Panc1 (cell line): ENCODE results near the gene SEPHS2. TPM values are rescaled to one million over a fixed set of nuclear protein-coding genes. Genes with fewer than 3 reads are reported as not detected.

Experiments
- ATAC-seq: fragments of 200-7000 bp; cut with Tn5 transposase; 2 replicates; pipeline ENCODE4 v1.9.1; 2020; ENCODE audit warnings: mild to moderate bottlenecking, moderate library complexity
- BruUV-seq: library from RNA; stranded (reverse); fragments of 400-500 nt; replicated peaks from 2 replicates; lab custom pipeline; 2021; lab: Mats Ljungman, UMichigan
- CTCF ChIA-PET: fragments of 300-600 bp; sonication (Branson Sonifier 250); formaldehyde crosslinking; loops from one replicate; lab custom pipeline; 2022; ENCODE audit warnings: antibody characterized with exemption; lab: Charles Lee
- POLR2A ChIA-PET: fragments of 300-600 bp; sonication (Branson Sonifier 250); formaldehyde crosslinking; loops from one replicate; lab custom pipeline; 2022; ENCODE audit warnings: antibody characterized with exemption; lab: Charles Lee
- DNase-seq: peaks from one replicate; pipeline ENCODE4 v3.0.0-alpha.2; 2010; ENCODE audit warnings: low read depth, low spot score
- H3K27ac ChIP-seq: 2 replicates; pipeline ENCODE4 v1.5.1; 2011; ENCODE audit warnings: mild to moderate bottlenecking, low read length, inconsistent platforms
- H3K27me3 ChIP-seq: fragments of 200-500 bp; sonication (Bioruptor generic); 2 replicates; pipeline ENCODE4 v1.6.0; 2014; ENCODE audit warnings: low read length, inconsistent platforms; ENCODE audit not compliant: control insufficient read depth, insufficient read depth
- H3K36me3 ChIP-seq: fragments of 200-500 bp; sonication (Bioruptor generic); 2 replicates; pipeline ENCODE4 v1.5.1; 2014; ENCODE audit warnings: inconsistent platforms, mild to moderate bottlenecking, low read length, moderate library complexity; ENCODE audit not compliant: control insufficient read depth, insufficient read depth
- H3K4me1 ChIP-seq: 2 replicates; pipeline ENCODE4 v1.5.1; 2011; ENCODE audit warnings: inconsistent platforms, mild to moderate bottlenecking, low read length, moderate library complexity; ENCODE audit not compliant: control insufficient read depth, insufficient read depth
- H3K4me3 ChIP-seq, 2 experiments: 2 replicates each; pipeline ENCODE4 v1.5.1; 2011 to 2012; ENCODE audit warnings: low read depth in 2 of 2, low read length in 2 of 2, mild to moderate bottlenecking in 2 of 2, inconsistent platforms in 1 of 2, moderate library complexity in 1 of 2
- H3K9me3 ChIP-seq: fragments of 200-500 bp; sonication (Bioruptor generic); 2 replicates; pipeline ENCODE4 v1.5.1; 2014; ENCODE audit warnings: low read depth, mild to moderate bottlenecking, inconsistent platforms, low read length, moderate library complexity; ENCODE audit not compliant: control insufficient read depth, insufficient read depth
- POLR2AphosphoS5 ChIP-seq: IDR thresholded peaks from 2 replicates; pipeline ENCODE4 v1.6.1; 2012; ENCODE audit warnings: mild to moderate bottlenecking, low read depth, low read length, moderate library complexity
- SIN3A ChIP-seq: IDR thresholded peaks from 2 replicates; pipeline ENCODE4 v1.6.1; 2012; ENCODE audit warnings: low read depth, mild to moderate bottlenecking, low read length, moderate library complexity, borderline replicate concordance; ENCODE audit not compliant: insufficient read depth
- TCF7L2 ChIP-seq: IDR thresholded peaks from 2 replicates; pipeline ENCODE4 v1.6.1; 2011; ENCODE audit warnings: mild to moderate bottlenecking, low read depth, low read length, inconsistent platforms
- in situ Hi-C: cut with HindIII; loops from 2 replicates; pipeline ENCODE4 v1.10.0; 2016; ENCODE audit warnings: low sequenced_read_pairs, low pct_unique_long_range_greater_than_20kb
- intact Hi-C: fragments of 100-400 bp; cut with micrococcal nuclease; formaldehyde crosslinking; loops from one replicate; pipeline ENCODE4 v1.10.0; 2022; ENCODE audit not compliant: unreplicated experiment
- total RNA-seq: library from RNA; stranded (reverse); gene quantifications from one replicate; pipeline ENCODE4 v1.2.1, GENCODE V29; 2021; ENCODE audit not compliant: unreplicated experiment
- TF ChIP-seq, protein P1 (sequence below): fragments of 450-650 bp; IDR thresholded peaks from 2 replicates; pipeline ENCODE4 v1.5.1; 2017; ENCODE audit warnings: mild to moderate bottlenecking
- TF ChIP-seq, protein P2 (sequence below), 2 experiments: IDR thresholded peaks; 2 replicates each; pipeline ENCODE4 v1.6.1; 2011 to 2012; ENCODE audit warnings: low read depth in 2 of 2, control low read depth in 1 of 2, low read length in 1 of 2, mild to moderate bottlenecking in 1 of 2, moderate library complexity in 1 of 2; ENCODE audit not compliant: insufficient read depth in 1 of 2

The SEPHS2 gene
- total RNA-seq, 1 experiment from 2014 or later = 68.5 TPM

DNA sequence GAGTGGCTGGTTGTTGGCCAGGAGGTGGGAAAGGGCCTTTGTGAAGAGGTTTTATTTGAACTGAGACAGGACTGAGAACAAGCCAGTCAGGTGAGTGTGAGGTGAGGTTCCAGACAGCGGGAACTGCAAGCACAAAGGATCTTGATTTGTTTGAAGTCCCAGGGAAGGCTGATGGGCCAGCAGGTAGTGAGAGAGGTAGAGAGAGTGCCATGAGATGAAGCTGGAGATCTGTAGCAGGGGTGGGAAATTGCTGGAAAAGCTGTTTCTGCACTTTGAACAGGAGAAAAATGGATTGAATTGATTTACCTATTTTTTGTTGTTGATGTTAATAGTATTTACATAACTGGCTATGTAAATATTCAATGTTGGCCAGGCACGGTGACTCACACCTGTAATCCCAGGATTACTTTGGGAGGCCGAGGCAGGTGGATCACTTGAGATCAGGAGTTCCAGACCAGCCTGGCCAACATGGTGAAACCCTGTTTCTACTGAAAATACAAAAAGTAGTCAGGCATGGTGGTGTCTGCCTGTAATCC is 8.1 kb downstream of the SEPHS2 start:
- in situ Hi-C loops = no loop called here
- DNase-seq (no peak), ATAC-seq (peak; percentile 46)
- H3K36me3 ChIP-seq = no peaks in the 10 kb centered on the region
- POLR2A ChIA-PET = no interaction called here
- TF ChIP-seq, protein P1, sequence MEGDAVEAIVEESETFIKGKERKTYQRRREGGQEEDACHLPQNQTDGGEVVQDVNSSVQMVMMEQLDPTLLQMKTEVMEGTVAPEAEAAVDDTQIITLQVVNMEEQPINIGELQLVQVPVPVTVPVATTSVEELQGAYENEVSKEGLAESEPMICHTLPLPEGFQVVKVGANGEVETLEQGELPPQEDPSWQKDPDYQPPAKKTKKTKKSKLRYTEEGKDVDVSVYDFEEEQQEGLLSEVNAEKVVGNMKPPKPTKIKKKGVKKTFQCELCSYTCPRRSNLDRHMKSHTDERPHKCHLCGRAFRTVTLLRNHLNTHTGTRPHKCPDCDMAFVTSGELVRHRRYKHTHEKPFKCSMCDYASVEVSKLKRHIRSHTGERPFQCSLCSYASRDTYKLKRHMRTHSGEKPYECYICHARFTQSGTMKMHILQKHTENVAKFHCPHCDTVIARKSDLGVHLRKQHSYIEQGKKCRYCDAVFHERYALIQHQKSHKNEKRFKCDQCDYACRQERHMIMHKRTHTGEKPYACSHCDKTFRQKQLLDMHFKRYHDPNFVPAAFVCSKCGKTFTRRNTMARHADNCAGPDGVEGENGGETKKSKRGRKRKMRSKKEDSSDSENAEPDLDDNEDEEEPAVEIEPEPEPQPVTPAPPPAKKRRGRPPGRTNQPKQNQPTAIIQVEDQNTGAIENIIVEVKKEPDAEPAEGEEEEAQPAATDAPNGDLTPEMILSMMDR = no peak
- no peak for TF ChIP-seq POLR2AphosphoS5
- TF ChIP-seq TCF7L2 = no peak
- TF ChIP-seq, protein P2, sequence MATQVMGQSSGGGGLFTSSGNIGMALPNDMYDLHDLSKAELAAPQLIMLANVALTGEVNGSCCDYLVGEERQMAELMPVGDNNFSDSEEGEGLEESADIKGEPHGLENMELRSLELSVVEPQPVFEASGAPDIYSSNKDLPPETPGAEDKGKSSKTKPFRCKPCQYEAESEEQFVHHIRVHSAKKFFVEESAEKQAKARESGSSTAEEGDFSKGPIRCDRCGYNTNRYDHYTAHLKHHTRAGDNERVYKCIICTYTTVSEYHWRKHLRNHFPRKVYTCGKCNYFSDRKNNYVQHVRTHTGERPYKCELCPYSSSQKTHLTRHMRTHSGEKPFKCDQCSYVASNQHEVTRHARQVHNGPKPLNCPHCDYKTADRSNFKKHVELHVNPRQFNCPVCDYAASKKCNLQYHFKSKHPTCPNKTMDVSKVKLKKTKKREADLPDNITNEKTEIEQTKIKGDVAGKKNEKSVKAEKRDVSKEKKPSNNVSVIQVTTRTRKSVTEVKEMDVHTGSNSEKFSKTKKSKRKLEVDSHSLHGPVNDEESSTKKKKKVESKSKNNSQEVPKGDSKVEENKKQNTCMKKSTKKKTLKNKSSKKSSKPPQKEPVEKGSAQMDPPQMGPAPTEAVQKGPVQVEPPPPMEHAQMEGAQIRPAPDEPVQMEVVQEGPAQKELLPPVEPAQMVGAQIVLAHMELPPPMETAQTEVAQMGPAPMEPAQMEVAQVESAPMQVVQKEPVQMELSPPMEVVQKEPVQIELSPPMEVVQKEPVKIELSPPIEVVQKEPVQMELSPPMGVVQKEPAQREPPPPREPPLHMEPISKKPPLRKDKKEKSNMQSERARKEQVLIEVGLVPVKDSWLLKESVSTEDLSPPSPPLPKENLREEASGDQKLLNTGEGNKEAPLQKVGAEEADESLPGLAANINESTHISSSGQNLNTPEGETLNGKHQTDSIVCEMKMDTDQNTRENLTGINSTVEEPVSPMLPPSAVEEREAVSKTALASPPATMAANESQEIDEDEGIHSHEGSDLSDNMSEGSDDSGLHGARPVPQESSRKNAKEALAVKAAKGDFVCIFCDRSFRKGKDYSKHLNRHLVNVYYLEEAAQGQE (IDR thresholded peaks at IDR 0.05; ENCODE audit: insufficient read depth in 1 of 2, low read depth in 2 of 2, low read length in 1 of 2) = no peak
- no peak for TF ChIP-seq SIN3A
- no peaks in the 10 kb centered on the region for H3K27me3 ChIP-seq
- BruUV-seq = no TSS peak
- CTCF ChIA-PET = interaction anchor here (0.7 kb wide), 1 partner anchor 18 kb away, joined by 5 read pairs; no protein-coding TSS in a partner anchor
- H3K4me1 ChIP-seq = peaks cover 5% of the 10 kb centered on the region; the same call in 1 of the 2 replicates
- intact Hi-C loops = no loop called here
- H3K27ac ChIP-seq = no peak overlapping the region
- no peaks in the 10 kb centered on the region for H3K9me3 ChIP-seq
- H3K4me3 ChIP-seq = no peak overlapping the region

DNA sequence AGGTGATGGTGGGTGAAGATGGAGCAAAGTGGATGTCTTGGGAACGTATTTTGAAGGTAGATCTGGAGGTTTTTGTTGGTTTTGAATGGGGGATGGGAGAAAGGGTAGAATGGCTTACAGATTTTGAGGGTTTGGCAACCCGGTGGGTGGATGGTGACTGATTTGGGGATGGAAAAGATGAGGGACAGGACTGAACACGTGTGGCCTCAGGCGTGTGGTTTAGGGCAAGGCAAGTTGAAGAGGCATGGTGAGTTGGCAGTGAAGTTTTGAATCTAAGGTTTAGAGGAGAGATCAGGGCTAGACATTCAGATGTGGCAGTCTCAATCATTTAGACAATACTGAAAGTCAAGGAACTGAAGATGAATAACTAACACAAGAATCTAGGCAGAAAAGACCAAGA is 10.8 kb downstream of the SEPHS2 start:
- intact Hi-C loops = loop anchor here (5.0 kb wide), 2 partner anchors 177 to 192 kb away; partner anchors contain the start of gene ZNF689

More for the DNA sequence above, 10.8 kb downstream of the SEPHS2 start:
- H3K4me1 ChIP-seq = peaks cover 11% of the 10 kb centered on the region
- no peak for ATAC-seq
- ChIA-PET POLR2A (interaction anchor here (0.7 kb wide), 1 partner anchor 80 kb away, joined by 10 read pairs; no protein-coding TSS in a partner anchor), CTCF (no interaction called here)
- no peak overlapping the region for H3K27ac ChIP-seq
- no TSS peak for BruUV-seq
- no peaks in the 10 kb centered on the region for H3K36me3 ChIP-seq
- no peak overlapping the region for H3K4me3 ChIP-seq
- H3K9me3 ChIP-seq = no peaks in the 10 kb centered on the region
- no peak for DNase-seq
- no peak for TF ChIP-seq SIN3A
- TF ChIP-seq POLR2AphosphoS5 = no peak
- H3K27me3 ChIP-seq = no peaks in the 10 kb centered on the region
- in situ Hi-C loops = no loop called here
